Right renal pelvis (tissue), 4 donors: ENCODE measurements around the gene SLC13A3. TPM values are rescaled to one million over a fixed set of nuclear protein-coding genes. Genes with fewer than 3 reads are reported as not detected.

Experiments used
- DNase-seq, 4 donors: peaks; one replicate each; pipeline ENCODE4 v3.0.0-alpha.2; 2013; ENCODE audit warnings: low read depth in 4 of 4, low spot score in 3 of 4, missing footprints in 1 of 4
- polyA plus RNA-seq, 4 donors: library from polyadenylated mRNA; unstranded; fragments of 120-200 nt; gene quantifications; one replicate each; pipeline ENCODE4 v1.2.1, GENCODE V29; 2013; ENCODE audit not compliant: insufficient read length in 4 of 4

SLC13A3 gene
- polyA plus RNA-seq, 4 donors, result 10.2 to 29.1 (median 16.3) TPM

DNA sequence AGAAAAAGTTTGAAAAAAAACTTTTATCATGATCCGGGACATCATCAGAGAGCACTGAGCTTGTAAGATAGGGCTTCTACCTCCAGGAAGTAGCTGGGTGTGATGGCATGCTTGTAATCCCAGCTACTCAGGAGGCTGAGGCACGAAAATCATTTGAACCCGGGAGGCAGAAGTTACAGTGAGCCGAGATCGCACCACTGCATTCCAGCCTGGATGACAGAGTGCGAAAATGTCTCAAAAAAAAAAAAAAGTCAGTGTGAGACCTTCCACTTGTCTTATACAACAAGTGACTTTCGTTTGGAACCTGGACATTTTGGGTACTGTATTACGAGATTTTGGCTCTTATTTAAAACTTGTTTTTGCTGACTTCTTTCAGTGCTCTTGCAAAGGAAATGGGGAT lies 5.9 kb upstream of the SLC13A3 start:
- DNase-seq, result no peak

DNA sequence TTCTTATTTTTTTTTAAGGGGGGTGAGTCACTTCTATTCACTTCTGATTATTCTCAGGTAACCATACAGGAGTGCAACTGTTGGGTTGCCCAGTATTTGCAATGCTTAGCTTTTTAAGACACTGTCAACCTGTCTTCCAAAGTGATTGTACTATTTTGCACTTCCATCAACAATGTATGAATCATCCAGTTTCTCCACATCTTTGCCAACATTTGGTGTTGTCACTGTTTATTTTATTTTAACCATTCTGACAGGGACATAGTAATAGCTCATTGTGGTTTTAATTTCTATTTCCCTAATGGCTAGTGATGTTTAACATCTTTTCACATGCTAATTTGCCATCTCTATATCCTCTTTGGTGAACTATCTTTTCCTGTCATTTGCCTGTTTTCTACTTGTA lies 1.4 kb upstream of the SLC13A3 start:
- DNase-seq, result no peak

DNA sequence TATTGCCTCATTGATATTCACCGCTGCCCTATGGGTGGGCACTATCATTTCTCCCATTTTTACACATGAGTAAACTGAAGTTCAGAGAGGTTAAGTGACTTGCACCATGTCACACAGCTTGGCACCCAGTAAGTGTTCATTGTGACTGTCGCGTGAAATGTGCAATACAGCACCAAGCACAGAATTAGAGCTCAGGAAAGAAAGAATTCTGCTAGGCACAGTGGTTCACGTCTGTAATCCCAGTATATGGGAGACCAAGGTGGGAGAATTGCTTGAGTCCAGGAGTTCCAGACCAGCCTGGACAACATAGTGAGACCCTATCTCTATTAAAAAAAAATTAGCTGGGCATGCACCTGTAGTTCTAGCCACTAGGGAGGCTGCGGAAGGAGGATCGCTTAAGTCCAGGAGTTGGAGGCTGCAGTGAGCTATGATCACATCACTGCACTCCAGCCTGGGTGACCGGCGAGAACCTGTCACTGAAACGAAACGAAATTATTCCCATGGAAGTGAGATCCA lies 626 bp downstream of the SLC13A3 start:
- DNase-seq, result no peak

DNA sequence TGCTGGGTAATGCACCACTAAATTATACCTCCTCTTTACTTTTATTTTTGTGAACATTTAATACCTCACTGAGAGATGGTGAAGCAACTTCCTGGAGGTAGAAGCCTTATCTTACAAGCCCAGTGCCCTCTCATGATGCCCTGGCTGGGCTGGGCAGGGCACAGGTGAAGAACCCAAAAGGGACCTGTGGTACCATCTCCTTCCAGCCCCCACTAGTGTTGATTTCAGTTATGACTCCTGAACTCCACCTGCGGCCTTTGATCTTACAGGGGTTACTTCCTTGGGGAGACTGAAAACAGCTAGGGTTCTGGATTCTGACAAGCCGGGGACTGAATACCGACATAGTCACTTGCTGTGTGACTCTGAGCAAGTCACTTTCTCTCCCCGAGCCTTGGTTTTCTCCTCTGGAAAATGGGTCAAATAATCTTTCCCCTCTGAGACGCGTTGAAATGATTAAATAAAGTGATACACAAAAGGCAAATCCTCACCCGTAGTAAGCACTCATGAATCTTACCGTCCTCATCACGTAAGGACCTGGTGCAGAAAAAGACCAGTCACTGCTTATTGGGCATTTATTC lies 1.2 kb downstream of the SLC13A3 start:
- DNase-seq, result no peak

DNA sequence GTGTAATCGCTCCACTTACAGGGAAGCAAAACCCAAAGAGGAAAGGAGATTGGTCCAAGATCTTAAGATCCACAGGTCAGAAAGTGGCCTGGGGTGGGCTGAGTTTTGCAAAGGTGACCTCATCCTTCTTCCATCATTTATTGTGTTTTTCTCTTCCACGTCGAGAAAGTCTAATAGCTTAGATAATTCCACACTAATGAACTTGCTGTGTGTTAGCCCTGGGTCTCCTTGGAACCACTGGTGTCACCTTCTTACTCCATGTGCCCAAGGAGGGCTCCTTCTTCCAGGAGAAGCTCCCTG lies 1.7 kb downstream of the SLC13A3 start:
- DNase-seq, result no peak

DNA sequence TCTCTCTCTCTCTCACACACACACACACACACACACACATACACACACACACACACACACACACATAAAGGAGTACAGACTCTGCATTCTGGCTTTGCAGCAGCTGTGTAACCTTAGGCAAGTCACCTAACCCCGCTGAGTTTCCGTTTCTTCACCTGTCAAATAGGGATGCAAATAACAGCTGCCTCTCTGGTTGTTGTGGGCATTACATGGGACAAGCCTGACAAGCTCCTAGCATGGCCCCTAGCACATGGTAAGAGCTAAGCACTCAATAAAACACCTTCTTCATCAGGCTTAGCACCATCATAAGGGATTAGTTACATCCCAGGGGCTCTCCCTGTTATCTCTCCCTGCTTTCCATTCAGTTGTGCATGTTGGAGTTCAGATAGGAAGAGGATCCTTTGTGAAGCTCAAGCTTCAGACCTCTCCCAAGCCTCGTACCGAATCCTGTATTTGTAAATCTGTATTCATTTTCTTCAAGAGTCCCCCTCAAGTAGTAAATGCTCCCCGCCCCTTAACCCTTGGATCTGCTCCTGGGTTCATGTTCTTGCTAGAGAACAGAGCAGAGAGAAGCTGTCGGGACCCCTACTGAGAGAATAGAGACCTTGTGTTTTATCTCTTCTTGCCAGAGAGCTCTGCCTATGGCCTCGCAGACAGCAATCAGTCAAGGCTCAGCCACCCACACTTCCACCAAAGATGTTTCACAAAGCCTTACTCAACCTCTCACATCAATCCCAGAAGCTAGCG lies 2.2 kb downstream of the SLC13A3 start:
- DNase-seq, result no peak

DNA sequence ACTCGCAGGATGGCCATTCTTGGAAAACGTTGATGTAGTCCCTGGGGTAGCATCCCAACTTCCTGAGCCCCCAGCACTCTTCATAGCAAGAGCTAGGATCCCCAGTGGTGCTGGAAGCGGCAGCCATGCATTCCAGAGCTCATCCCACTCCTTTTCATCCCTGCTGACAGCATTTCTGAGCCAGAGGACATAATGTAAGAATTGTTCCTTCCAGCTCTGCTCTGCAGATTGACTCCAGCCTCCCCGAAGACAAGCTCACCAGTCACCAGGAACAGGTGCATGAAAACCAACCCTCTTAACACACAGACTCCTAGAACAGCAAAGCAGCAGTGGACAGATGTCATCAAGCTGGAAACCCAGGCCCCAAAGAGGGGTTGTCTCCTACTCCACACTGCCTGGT lies 3.8 kb downstream of the SLC13A3 start:
- no peak for DNase-seq

DNA sequence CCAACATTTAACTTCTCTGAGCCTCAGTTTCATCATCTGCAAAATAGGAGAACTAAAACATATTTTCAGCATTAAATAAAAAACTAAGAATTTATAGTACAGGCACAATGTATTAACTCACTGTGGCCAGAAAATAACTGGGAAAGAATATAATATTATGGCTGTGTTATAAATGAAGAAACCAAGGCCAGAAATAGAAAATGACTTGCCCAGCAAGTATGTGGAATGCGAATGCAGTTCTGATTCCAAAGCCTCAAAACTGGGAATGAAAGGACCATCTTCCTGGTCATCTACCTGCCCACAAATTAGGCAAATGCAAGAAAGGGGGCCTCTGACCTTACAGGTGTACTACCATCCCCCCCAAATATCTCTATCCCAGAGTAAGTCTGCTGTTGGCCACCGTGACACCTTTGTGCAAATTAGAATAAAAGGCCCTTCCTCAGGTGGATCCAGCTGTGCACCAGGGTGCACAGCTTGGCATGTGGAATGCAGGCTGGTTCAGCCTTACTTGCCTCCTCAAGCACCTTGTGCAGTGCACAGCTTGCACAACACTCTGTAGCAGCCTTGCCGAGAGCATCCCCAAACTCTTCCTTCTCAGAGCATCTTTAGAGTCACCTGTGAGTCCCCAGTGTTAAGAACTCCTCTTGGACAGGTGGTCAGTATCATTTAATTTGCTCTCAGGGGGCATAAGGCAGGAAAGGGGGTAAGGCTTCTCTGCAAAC lies 4.4 kb downstream of the SLC13A3 start:
- DNase-seq, result no peak

DNA sequence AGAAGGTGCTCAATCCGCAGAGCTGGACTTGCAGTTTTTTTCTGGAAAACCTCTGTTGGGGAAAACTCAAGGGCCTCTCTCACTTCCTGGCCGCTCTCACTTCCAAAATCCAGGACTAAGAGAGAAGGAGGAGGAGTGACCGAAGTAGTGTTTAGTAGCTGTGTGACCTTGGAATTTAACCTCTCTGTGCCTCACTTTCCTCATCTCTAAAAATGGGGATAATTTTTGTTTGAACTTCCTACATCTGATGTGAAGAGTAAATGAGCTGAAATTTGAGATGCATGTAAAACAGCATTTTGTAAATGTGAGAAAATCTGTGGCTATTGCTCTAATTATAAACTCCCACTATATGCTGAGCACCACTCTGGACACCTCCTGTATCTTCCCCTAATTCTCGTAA lies 5.1 kb downstream of the SLC13A3 start:
- DNase-seq, result no peak

DNA sequence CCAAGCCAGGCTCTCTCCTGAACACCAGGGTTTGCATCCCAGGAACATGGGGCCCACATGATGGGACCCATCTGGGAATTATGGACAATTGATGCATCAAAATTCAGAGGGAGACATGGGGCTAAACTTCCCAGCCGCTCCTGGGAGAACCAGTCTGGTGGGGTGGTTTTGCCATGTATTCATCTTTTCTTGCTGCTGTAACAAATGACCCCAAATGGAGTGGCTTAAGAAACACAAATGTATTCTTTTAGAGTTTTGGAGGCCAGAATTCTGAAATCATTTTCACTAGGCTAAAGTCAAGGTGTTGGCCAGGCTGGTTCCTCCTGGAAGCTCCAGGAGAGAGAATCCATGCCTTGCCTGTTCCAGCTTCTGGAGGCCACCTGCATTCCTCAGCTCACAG lies 6.5 kb downstream of the SLC13A3 start:
- no peak for DNase-seq

DNA sequence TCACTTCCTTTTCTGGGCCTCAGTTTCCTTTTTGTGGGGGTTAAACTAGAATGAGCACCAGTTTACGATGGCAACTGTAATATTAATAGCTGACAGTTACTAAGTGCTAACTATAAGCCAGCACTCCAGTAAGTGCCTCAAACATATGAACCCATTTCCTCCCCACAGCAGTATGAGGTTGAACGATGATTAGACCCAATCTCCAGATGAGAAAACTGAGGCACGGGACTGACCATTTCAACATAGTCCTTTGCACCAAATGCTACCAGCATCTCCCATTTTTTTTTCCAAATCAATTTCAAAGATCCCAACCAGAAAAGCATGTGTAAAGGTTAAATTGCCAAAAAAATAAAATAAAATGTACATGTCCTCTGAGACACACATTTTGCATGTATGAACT lies 7.1 kb downstream of the SLC13A3 start:
- no peak for DNase-seq

DNA sequence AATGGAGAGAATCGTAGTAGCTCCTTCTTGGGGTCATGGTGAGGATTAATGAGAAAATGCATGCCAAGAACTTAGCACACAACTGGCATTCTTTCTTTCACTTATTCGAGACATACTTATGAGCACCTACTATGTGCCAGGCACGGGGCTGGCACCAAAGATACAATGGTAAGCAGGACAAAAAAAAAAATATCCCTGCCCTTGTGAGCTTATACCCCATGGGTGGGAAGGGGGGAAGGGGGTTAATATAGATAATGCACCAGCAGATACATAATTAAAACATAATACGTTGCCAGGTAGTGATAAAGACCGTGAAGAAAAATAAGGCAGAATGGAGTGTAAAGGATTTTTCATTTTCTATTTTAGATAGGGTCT lies 8.3 kb downstream of the SLC13A3 start:
- DNase-seq, result no peak

DNA sequence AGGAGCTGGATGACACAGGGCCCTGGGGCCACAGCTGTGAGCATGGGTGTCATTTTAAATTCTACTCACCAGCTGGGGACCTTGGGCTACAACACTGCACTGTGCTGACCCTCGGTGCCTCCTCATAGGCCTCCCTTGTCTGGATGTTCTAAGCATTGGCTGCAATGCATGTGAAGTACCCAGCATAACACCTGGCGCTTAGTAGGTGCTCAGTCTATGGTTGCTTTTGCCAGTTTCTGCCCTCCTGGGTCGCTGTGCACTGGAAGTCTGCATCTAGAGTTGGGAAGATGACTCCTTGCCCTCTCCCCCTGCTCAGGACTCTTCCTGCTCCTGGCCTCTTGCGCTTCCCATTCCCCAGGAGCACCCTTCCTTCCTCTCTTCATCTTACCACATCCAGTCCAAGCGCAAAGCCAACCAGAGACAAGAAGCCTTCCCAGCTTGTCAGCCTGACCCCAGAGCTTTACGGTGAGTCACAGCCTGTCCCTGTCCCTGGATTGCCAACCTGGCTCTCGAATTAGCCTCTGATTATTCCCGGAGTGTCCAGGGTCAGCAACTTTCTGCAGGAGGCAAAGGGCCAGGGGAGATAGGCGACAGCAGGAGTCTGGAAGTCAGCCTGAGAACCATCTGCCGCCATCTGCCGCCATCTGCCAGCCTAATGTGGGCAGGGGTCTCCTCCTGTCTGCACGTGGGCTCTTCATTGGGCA lies 8.8 kb downstream of the SLC13A3 start:
- DNase-seq, result no peak

DNA sequence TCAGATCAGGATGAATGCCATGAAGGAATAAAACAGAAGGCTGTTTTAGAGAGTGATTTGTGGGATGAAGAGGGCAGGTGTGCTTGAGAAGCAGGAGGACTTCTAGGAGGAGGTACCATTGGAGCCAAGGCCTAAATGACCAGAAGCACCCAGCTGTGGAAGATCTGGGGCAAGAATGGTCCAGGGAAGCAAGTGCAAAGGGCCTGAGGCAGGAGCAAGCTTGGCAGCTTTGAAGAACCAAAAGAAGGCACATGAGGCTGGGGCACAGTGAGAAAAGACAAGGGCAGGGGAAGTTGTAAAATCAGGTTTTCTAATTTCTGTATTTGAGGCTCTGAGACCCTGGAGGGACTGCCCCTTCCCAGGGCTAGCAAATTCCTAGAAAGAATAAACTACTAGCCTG lies 9.8 kb downstream of the SLC13A3 start:
- no peak for DNase-seq

DNA sequence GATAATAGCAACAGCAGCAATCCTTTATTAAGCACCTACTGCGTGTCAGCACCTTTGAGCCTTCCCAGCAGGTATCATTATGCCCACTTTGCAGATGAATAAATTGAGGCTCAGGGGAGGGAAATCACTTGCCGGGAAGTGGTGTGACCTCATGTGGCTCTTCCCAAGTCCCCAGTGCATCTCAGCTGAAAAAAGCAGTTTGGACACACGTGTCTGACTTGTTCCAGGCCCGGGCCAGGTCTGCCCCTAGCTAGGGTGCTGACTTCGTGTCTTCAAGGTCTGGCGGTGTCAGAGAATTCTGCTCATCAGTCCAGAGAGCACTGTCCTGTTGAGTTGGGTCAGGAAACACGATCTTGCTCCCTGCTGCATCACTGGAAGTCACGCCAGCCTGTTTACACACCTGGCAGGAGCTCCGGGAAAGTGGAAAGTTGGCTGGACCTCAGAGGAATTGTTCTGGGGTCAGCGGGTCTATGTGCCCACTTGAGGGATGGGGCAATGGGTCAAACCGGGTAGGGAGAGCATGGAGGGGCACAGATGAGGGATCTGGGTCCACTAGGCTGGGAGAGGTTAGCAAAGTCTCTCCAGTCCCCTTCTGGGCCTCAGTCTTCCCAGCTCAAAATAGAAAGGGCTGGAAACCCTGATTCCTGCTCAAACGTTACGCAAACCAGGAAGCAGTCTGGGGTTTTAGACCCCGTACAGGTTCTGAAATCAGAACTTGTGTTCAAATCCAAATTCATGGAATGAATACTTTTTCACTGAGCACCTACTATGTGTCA lies 10.5 kb downstream of the SLC13A3 start:
- no peak for DNase-seq

DNA sequence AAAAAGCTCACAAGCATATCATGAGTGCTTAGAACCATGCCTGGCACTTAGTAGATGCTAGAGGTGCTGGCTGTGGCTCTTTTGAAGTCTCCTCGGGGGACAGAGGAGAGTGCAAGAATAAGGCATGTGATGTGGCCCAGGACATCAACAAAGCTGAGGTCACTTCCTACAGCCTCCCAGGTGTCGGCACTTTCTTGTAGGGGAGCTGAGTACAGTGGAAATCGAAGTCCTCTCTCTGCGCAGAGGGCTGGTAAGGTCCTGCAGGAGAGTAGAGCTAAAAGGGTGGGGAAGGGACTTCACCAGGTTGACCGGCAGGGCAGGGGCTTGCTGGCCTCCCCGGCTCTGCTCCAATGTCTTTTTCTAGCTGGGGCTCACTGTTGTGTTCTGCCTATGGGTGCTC lies 11.2 kb downstream of the SLC13A3 start:
- no peak for DNase-seq

DNA sequence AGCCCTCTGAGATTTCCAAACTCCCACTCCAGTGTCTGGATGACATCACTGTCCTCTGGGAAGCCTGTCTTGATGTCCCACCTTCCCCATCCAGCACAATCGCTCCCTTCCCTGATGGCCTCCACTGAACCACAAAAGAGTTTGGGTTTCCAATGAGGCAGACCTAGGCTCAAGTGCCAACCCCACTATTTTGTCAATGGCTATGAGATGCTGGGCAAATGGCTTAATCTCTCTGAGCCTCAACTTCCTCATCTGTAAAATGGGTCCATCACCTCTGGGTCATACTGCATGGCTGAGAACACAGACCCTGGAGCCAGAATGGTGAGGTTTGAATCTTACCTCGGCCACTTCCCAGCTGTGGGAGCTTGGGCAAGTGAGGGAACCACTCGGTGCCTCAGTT lies 11.7 kb downstream of the SLC13A3 start:
- no peak for DNase-seq

DNA sequence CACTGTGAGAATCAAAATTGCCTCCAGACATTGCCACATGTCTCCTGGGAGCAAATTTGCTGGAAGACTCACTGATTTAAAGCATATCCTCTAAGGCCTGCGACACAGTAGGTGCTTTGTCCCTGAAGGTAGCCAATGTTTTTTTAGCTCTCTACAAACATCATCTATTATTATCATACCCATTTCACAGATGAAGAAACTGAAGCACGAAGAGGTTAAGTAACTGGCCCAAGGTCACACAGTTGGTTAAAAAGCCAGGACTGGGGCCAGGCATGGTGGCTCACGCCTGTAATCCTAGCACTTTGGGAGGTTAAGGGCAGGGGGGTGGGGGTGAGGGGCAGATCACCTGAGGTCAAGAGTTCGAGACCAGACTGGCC lies 12.4 kb downstream of the SLC13A3 start:
- DNase-seq, result no peak

DNA sequence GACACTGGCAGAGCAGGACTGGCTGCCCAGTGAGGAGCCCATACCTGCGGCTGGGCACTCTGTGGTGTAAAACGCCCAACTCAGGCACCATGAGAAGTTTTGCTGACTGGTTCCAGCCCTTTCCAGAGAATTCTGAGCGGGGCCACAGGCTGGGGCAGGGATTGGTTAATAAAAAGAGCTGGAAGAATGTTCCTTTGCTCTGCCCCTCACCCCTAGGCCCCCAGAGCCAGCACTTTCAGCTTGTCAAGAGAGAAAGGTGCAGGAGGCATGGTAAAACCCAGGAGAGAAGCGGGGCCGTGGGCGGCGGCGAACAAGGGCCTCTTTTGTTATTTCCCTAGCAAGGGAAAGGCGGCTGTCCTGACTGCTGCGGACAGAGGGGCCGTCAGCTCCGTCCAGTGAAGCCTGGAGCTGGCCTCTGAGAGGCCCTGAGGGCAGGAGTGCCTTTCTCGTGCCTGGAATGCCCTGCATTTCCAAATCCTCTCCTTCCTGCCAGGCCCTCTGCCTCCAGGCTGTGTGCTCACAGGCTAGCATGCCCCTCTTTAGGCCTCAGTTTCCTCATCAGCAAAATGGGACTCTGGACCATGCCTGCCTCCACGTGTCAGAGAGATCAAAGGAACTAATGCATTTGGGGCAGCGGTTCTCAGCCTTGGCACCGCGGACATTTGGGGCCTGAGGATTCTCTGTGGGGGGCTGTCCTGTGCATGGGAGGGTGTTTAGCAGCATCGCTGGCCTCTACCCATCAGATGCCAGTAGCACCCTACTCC lies 12.9 kb downstream of the SLC13A3 start:
- DNase-seq, result no peak
